Kidney tubule cell (primary cell): ENCODE results near the gene RAB6B.
"Not testable (repeated sequence)": the region's sequence is repeated elsewhere in the genome, so short reads cannot be mapped to it uniquely, and the experiment has no call there.

Source experiments
- DNase-seq: peaks from one replicate; pipeline ENCODE4 v3.0.0-alpha.2; 2018; ENCODE audit warnings: low spot score

Gene RAB6B

GRCh38 chr3:133805702-133806475 is 89.8 kb downstream of the RAB6B start, which contains the start of gene SRPRB:
SRPRB (plus strand) TSS chr3:133805815; CDS start chr3:133805849, 34 bp downstream.
- DNase-seq: peak; percentile 95

- DNase-seq: no peak
Observed at GRCh38 chr3:133805384-133805701, 90.3 kb downstream of the RAB6B start.

GRCh38 chr3:133804896-133805295 is 90.8 kb downstream of the RAB6B start:
- no peak for DNase-seq

GRCh38 chr3:133803469-133803868 is 92.2 kb downstream of the RAB6B start:
- no peak for DNase-seq

DNA sequence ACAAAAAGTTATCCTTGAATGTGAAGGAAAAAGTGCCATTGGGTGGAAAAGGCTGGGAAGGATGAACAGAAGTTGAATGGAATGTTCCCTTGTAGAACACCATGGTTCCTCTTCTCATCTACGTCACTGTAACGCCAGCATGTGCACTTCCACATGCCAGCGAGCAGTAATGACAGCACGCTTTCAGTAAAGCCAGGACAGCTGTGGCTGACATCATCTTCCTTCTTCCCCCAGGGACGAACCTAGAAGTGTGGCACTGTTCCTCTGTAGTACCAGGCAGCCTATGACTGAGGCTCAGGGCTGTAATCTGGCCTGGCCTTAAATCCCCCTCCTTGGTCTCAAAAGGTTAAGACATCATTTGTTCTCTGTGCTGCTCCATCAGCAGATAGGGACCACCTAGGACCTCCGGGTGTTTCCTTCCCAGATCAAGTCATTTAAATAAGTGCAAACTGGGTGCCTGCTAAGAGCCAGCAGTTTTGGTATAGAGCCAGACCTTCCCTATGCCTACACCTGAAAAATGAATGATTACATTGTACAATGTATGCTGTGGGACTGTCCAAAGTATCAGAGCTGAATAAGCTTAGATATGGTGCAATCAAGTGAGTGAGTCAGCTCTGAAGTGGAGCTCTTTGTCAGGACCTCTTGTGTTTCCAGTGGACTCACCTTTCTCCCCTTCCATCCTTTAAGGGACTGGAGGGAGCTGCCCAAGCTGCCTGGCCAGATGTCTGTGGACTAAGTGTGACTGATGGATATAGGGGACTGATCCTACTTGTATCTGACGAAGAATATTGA is 95.7 kb downstream of the RAB6B start:
- DNase-seq: no peak

DNA sequence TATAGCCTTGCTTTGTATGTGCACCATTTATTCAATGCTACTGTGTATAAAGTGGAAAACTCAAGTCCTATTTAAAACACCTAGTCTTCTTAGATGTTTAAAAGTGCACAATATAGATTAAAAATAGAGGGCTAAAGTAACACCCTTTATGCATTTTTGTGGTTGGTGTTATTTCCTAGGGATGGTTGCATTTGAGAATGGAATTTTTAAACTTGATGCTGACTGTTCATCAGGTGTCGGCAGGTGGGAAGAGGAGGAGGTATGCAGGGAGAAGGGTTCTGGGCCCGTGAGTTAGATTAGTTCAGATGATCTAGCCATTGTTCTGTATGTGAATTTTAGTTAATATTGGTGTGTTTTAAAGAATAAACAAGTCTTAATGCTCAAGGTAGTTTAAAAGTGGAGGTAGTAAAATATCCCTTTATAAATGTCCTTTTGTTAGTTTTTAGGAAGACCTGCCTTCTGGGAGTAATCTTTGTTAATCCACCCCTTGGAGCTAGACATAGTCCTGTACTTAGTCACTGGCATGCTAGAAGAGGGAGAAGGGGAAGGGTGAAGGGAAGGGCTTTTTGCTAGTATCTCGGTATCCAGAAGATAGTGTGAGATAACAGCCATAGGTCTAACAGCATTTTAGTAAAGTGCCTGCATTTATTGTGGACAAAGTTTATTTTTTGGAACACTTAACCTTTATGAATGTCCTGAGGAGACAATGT is 98.1 kb downstream of the RAB6B start:
- DNase-seq: no peak

GRCh38 chr3:133792171-133792763 is 103.4 kb downstream of the RAB6B start:
- peak; percentile 8 for DNase-seq

GRCh38 chr3:133788024-133788423 is 107.7 kb downstream of the RAB6B start:
- DNase-seq: no peak

DNA sequence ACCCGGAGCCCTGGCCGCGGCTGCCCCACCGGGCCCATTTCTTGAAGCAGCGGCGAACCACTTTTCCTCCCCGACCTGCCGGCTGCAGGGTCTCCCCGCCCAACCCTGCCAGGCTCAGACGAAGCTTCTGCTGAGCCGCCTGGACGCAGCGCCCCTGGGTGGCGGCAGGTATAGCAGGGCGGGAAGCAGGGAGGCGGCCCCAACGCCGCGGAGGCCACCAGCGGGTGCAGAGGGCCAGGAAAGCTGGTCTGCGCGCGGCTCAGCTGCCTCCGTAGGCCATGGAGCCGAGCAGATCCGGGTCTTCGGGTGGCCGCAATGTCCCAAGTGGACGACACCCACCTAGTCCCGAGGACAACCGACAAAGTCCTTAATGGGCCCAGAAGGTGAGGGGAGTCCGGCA is 111.9 kb downstream of the RAB6B start:
- no peak for DNase-seq

GRCh38 chr3:133782454-133782853 is 113.2 kb downstream of the RAB6B start:
- no peak for DNase-seq

DNA sequence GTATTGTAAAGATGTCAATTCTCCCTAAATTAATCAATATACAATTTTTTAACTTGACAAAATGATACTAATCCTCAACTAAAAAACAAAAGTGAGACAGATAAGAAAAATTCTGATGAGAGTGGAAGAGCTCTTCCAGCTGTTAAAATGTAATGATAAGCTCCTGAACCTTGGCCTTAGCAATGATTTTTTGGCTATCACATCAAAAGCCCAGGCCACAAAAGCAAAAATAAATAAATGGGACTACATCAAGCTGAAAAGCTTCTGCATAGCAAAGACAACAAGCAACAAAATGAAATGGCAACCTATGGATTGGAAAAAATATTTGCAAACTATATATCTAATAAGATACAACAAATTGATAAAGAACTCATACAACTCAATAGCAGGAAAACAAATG is 114.1 kb downstream of the RAB6B start:
- no peak for DNase-seq

GRCh38 chr3:133780756-133781155 is 114.9 kb downstream of the RAB6B start:
- not testable (repeated sequence) for DNase-seq

- DNase-seq: no peak
Observed at GRCh38 chr3:133779626-133780203, 116.0 kb downstream of the RAB6B start.

- DNase-seq: no peak
Observed at GRCh38 chr3:133777807-133778568, 117.7 kb downstream of the RAB6B start.

DNA sequence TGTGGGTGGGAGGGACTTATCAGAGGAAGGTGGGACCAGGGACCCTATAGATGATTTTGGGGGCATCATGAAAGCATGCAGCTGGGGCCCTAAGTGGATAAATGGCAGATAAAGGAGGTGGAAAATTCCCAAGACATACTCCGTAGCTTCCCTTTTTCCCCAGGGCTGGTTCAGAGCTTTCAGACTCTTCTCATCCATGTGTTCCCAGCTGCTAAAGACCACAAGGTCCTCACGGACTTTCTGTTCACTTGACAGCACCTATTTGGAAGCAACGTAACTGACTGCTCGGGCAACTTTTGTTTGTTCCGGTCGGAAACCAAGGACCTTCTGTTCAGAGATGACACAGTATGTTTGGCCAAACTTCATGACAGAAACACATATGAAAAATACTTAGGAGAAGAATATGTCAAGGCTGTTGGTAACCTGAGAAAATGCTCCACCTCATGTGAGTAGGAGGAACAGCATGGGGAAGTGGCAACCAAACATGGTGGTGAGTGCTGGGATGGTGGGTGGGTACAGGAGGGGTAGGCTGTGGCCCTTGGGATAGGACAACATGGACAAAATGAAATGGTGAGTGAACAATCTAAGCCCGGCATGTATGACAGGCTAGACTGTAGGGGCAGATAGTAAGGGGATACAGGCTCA is 118.8 kb downstream of the RAB6B start:
- DNase-seq: no peak

DNA sequence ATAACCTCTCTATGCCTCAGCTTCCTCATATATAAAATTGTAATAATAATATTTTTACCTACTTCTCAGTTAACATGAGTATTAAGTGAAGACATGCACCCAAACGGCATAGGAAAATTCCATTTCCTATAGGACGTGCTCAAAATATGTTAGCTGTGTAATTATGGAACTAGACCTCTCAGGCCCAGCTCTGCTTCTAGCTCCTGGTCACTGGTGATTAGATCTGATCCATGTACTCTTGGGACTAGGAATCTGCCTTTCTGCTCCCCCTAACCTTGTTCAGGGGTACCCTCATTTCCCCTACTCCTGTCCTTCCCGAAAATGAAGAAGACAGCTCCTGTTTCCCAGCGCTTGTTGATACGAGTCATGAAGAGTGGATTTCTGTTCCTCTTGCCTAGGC is 119.8 kb downstream of the RAB6B start:
- no peak for DNase-seq

DNA sequence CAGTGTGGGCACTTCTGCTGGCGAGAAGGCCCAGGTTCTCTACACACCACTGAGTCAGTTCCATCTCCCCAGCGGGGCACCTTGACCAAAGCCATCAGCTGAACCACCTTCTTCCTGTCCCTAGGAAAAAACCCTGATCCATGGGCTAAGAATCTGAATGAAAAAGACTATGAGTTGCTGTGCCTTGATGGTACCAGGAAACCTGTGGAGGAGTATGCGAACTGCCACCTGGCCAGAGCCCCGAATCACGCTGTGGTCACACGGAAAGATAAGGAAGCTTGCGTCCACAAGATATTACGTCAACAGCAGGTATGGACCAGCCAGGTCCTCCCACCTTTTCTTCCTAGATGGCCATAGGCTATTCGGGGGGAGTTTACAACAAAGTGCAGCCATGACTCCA is 120.4 kb downstream of the RAB6B start:
- DNase-seq: no peak
